BJ (cell line): Measurements from ENCODE around the gene JMJD7. TPM values are rescaled to one million over a fixed set of nuclear protein-coding genes. Genes with fewer than 3 reads are reported as not detected.

Experiments
- CTCF ChIA-PET: fragments of 350-600 bp; formaldehyde crosslinking; extraction: SDS; loops from one replicate; lab custom pipeline; 2021; ENCODE audit warnings: antibody characterized with exemption, inconsistent platforms; lab: Yijun Ruan, JAX
- POLR2A ChIA-PET: fragments of 300-600 bp; sonication (Branson Sonifier 250); formaldehyde crosslinking; extraction: SDS; loops from one replicate; lab custom pipeline; 2021; ENCODE audit warnings: antibody characterized with exemption; lab: Charles Lee
- DNase-seq: peaks from one replicate; pipeline ENCODE4 v3.0.0-alpha.2; 2011; ENCODE audit warnings: low read depth
- H3K27me3 ChIP-seq: 2 replicates; pipeline ENCODE4 v1.6.0; 2011; ENCODE audit warnings: low read length; ENCODE audit not compliant: control insufficient read depth, insufficient read depth
- H3K36me3 ChIP-seq: 2 replicates; pipeline ENCODE4 v1.5.1; 2011; ENCODE audit warnings: low read length; ENCODE audit not compliant: control insufficient read depth, insufficient read depth
- H3K4me3 ChIP-seq: 2 replicates; pipeline ENCODE4 v1.5.1; 2011; ENCODE audit warnings: low read depth, mild to moderate bottlenecking, control low read depth, low read length
- CTCF ChIP-seq: IDR thresholded peaks from 2 replicates; pipeline ENCODE4 v1.5.1; 2011; ENCODE audit warnings: low read depth, mild to moderate bottlenecking, control low read depth, inconsistent platforms, low read length, moderate library complexity; ENCODE audit not compliant: insufficient read depth
- polyA plus RNA-seq: library from polyadenylated mRNA; depleted of rRNA; stranded (reverse); fragments of >200 nt; gene quantifications from 2 replicates; pipeline ENCODE4 v1.2.3, GENCODE V29; 2011; rRNA removed
- small RNA-seq: library from RNA; depleted of rRNA; stranded (forward); fragments of <200 nt; gene quantifications from one replicate; pipeline ENCODE3, GENCODE V24; 2012; ENCODE audit warnings: low replicate concordance, low read depth; ENCODE audit not compliant: insufficient read length

JMJD7 gene
- polyA plus RNA-seq, 1 experiment, result 3.4 TPM

GRCh38 chr15:41885841-41886240 is 57.9 kb downstream of the JMJD7 start:
- Histone ChIP-seq H3K36me3 (no peaks in the 10 kb centered on the region), H3K4me3 (no peak overlapping the region), H3K27me3 (peaks cover 5% of the 10 kb centered on the region)
- ChIA-PET POLR2A (no interaction called here), CTCF (interaction anchor here (0.8 to 1.2 kb wide), 4 partner anchors 9 to 252 kb away, joined by 3 read pairs; no protein-coding TSS in a partner anchor)
- no peak for DNase-seq
- no peak for TF ChIP-seq CTCF

- no peak for TF ChIP-seq CTCF
- no peak for DNase-seq
- H3K36me3 ChIP-seq, result no peaks in the 10 kb centered on the region
- ChIA-PET POLR2A (no interaction called here), CTCF (interaction anchor here (1.1 to 1.2 kb wide), 3 partner anchors 8 to 251 kb away, joined by 3 read pairs; no protein-coding TSS in a partner anchor)
- no peaks in the 10 kb centered on the region; the same call in 1 of the 2 replicates for H3K27me3 ChIP-seq
- no peak overlapping the region for H3K4me3 ChIP-seq
Measured at GRCh38 chr15:41886741-41887140, 58.8 kb downstream of the JMJD7 start.

GRCh38 chr15:41887161-41887560 is 59.3 kb downstream of the JMJD7 start:
- ChIA-PET POLR2A (no interaction called here), CTCF (interaction anchor here (1.1 kb wide), 1 partner anchor 251 kb away, joined by 3 read pairs; no protein-coding TSS in a partner anchor)
- DNase-seq, result no peak
- H3K4me3 ChIP-seq, result no peak overlapping the region
- TF ChIP-seq CTCF, result no peak
- H3K36me3 ChIP-seq, result no peaks in the 10 kb centered on the region
- no peaks in the 10 kb centered on the region; the same call in 1 of the 2 replicates for H3K27me3 ChIP-seq

Small RNA genes within 50 kb of the gene (small RNA-seq; reads per million reads assigned to genes)
- gene JMJD7-PLA2G4B, result not detected
- gene MIR4310, result not detected
- gene RNA5SP393, result not detected

Other genes with a start within 250 kb of the JMJD7 start
- gene MGA, start 167.7 kb upstream of the JMJD7 start, polyA plus RNA-seq, result 4.7 and 8.0 TPM in 2 replicates
- 4.8 and 8.3 TPM in 2 replicates for gene MAPKBP1, start 53.6 kb upstream of the JMJD7 start, polyA plus RNA-seq
- gene PLA2G4B, start 10.8 kb downstream of the JMJD7 start, polyA plus RNA-seq, result 2.1 and 2.4 TPM in 2 replicates
- 0.04 and 0.05 TPM in 2 replicates for gene SPTBN5, start 66.0 kb downstream of the JMJD7 start, polyA plus RNA-seq
- gene EHD4, start 144.5 kb downstream of the JMJD7 start, polyA plus RNA-seq, result 14.9 and 17.0 TPM in 2 replicates
- not detected in 2 replicates for gene PLA2G4E, start 192.9 kb downstream of the JMJD7 start, polyA plus RNA-seq